Testis (tissue), 2 donors: ENCODE results near the gene CETP.

Source experiments
- CTCF ChIP-seq, 3 experiments: fragments of 450-650 bp in 2 of 3; fragments of 200-600 bp in 1 of 3; sonication (generic) in 1 of 3; IDR thresholded peaks; one replicate each; pipeline ENCODE4 v1.5.1; 2016 to 2019; ENCODE audit warnings: antibody characterized with exemption in 3 of 3, mild to moderate bottlenecking in 2 of 3, moderate library complexity in 1 of 3
- POLR2A ChIP-seq: fragments of 450-650 bp; IDR thresholded peaks from one replicate; pipeline ENCODE4 v1.6.1; 2017; ENCODE audit warnings: antibody characterized with exemption, mild to moderate bottlenecking, moderate library complexity

- TF ChIP-seq POLR2A (no peak), CTCF (IDR thresholded peaks at IDR 0.05) (no peak)
These were observed 65.0 kb downstream of the CETP start for GRCh38 chr16:57026778-57027062.
